H1 (cell line): ENCODE measurements around the gene NIPAL3. TPM values are rescaled to one million over a fixed set of nuclear protein-coding genes. Genes with fewer than 3 reads are reported as not detected.
A peak's percentile ranks its signal among the peaks of the same experiment; 100 is the strongest.

Experiments used
- CTCF ChIA-PET: fragments of 300-600 bp; sonication (Branson Sonifier 250); formaldehyde crosslinking; loops from one replicate; lab custom pipeline; 2021; ENCODE audit not compliant: partially characterized antibody; lab: Charles Lee
- POLR2A ChIA-PET: fragments of 300-600 bp; sonication (Branson Sonifier 250); formaldehyde crosslinking; loops from one replicate; lab custom pipeline; 2021; ENCODE audit warnings: inconsistent platforms; ENCODE audit not compliant: partially characterized antibody; lab: Charles Lee
- DNase-seq, 2 experiments: peaks; one replicate each; pipeline versions ENCODE4 v3.0.0 to v3.0.0-alpha.2; 2010 to 2022; ENCODE audit warnings: low spot score in 2 of 2, low read depth in 1 of 2, mixed read lengths in 1 of 2
- FAIRE-seq: peaks from 2 replicates; lab custom pipeline; 2011; peaks lifted over from hg19 to GRCh38; lab: Jason Lieb, UNC
- H2AFZ ChIP-seq: 2 replicates; pipeline ENCODE4 v1.8.1; 2012; ENCODE audit warnings: low read length, inconsistent platforms
- H2AK5ac ChIP-seq: 2 replicates; pipeline ENCODE4 v1.6.1; 2013; ENCODE audit warnings: low read depth, low read length
- H2BK120ac ChIP-seq: replicated peaks from 2 replicates; pipeline ENCODE3; 2013; ENCODE audit warnings: low read depth, low read length, inconsistent platforms
- H2BK12ac ChIP-seq: 2 replicates; pipeline ENCODE4 v1.6.1; 2013; ENCODE audit warnings: low read depth, low read length
- H2BK15ac ChIP-seq: 2 replicates; pipeline ENCODE4 v1.6.1; 2013; ENCODE audit warnings: low read length
- H2BK20ac ChIP-seq: 2 replicates; pipeline ENCODE4 v1.6.1; 2013; ENCODE audit warnings: low read length
- H2BK5ac ChIP-seq: 2 replicates; pipeline ENCODE4 v1.6.1; 2013; ENCODE audit warnings: low read depth, low read length
- H3K14ac ChIP-seq: 2 replicates; pipeline ENCODE4 v1.6.1; 2013; ENCODE audit warnings: inconsistent platforms; ENCODE audit not compliant: insufficient read length
- H3K18ac ChIP-seq: 2 replicates; pipeline ENCODE4 v1.6.1; 2013; ENCODE audit warnings: low read length; ENCODE audit errors: extremely low read depth
- H3K23ac ChIP-seq: 2 replicates; pipeline ENCODE4 v1.6.1; 2013; ENCODE audit warnings: inconsistent platforms; ENCODE audit not compliant: insufficient read length
- H3K23me2 ChIP-seq: 2 replicates; pipeline ENCODE4 v1.6.1; 2013; ENCODE audit warnings: low read depth, low read length
- H3K27ac ChIP-seq: 2 replicates; pipeline ENCODE4 v1.6.1; 2011; ENCODE audit warnings: low read depth, low read length, inconsistent platforms
- H3K27me3 ChIP-seq, 4 experiments: replicated peaks in 1 of 4; 1 replicate in 1 of 4; 2 replicates in 3 of 4; pipeline versions ENCODE4 v1.6.1 to v1.8.1; 2011 to 2013; ENCODE audit warnings: low read length in 3 of 4, mild to moderate bottlenecking in 3 of 4, inconsistent platforms in 2 of 4, mixed read lengths in 2 of 4, moderate library complexity in 1 of 4; ENCODE audit not compliant: control insufficient read depth in 3 of 4, insufficient read depth in 3 of 4; ENCODE audit errors: extremely low read depth in 1 of 4
- H3K36me3 ChIP-seq, 4 experiments: 2 replicates each; pipeline versions ENCODE4 v1.6.1 to v1.8.1; 2011 to 2013; ENCODE audit warnings: mild to moderate bottlenecking in 4 of 4, low read length in 3 of 4, moderate library complexity in 2 of 4, control low read depth in 1 of 4, inconsistent platforms in 1 of 4; ENCODE audit not compliant: insufficient read depth in 4 of 4, control insufficient read depth in 2 of 4
- H3K4ac ChIP-seq: replicated peaks from 2 replicates; pipeline ENCODE3; 2013; ENCODE audit warnings: low read length, low read depth, mixed read lengths, inconsistent platforms; ENCODE audit not compliant: insufficient read length
- H3K4me1 ChIP-seq, 4 experiments: replicated peaks in 1 of 4; 1 replicate in 1 of 4; 2 replicates in 3 of 4; pipeline versions ENCODE4 v1.6.1 to v1.8.1; 2011 to 2013; ENCODE audit warnings: low read length in 3 of 4, inconsistent platforms in 2 of 4, mixed read lengths in 1 of 4; ENCODE audit not compliant: insufficient read depth in 4 of 4, control insufficient read depth in 3 of 4
- H3K4me2 ChIP-seq, 2 experiments: 2 replicates each; pipeline versions ENCODE4 v1.6.1 to v1.8.1; 2011 to 2013; ENCODE audit warnings: low read depth in 2 of 2, low read length in 2 of 2, control low read depth in 1 of 2, inconsistent platforms in 1 of 2, mild to moderate bottlenecking in 1 of 2; ENCODE audit not compliant: insufficient read depth in 1 of 2
- H3K4me3 ChIP-seq, 4 experiments: fragments of 200-600, 300-600 bp in 1 of 4; sonication (generic), shearing (Covaris generic), sonication (Bioruptor Twin) in 1 of 4; 2 replicates each; pipeline versions ENCODE4 v1.5.1 to v1.8.1; 2011 to 2016; ENCODE audit warnings: low read length in 4 of 4, low read depth in 3 of 4, control low read depth in 2 of 4, inconsistent platforms in 2 of 4, mild to moderate bottlenecking in 2 of 4, mixed read lengths in 1 of 4, moderate library complexity in 1 of 4; ENCODE audit not compliant: insufficient read depth in 2 of 4; ENCODE audit errors: extremely low read depth in 1 of 4
- H3K56ac ChIP-seq: replicated peaks from 2 replicates; pipeline ENCODE3; 2013; ENCODE audit warnings: low read depth, mild to moderate bottlenecking, mixed read lengths, low read length, inconsistent platforms; ENCODE audit not compliant: insufficient read length
- H3K79me1 ChIP-seq: 2 replicates; pipeline ENCODE4 v1.6.1; 2013; ENCODE audit warnings: low read depth, low read length, control low read depth
- H3K79me2 ChIP-seq, 2 experiments: 2 replicates each; pipeline versions ENCODE4 v1.6.1 to v1.8.1; 2012 to 2013; ENCODE audit warnings: low read length in 2 of 2, mild to moderate bottlenecking in 2 of 2, inconsistent platforms in 1 of 2; ENCODE audit not compliant: insufficient read depth in 2 of 2, control insufficient read depth in 1 of 2
- H3K9ac ChIP-seq, 4 experiments: replicated peaks in 1 of 4; 1 replicate in 1 of 4; 2 replicates in 3 of 4; pipeline versions ENCODE4 v1.6.1 to v1.8.1; 2011 to 2013; ENCODE audit warnings: low read depth in 3 of 4, low read length in 3 of 4, control low read depth in 2 of 4, mild to moderate bottlenecking in 2 of 4, moderate library complexity in 2 of 4, inconsistent platforms in 1 of 4; ENCODE audit errors: extremely low read depth in 1 of 4
- H3K9me3 ChIP-seq, 2 experiments: 2 replicates each; pipeline versions ENCODE4 v1.6.1 to v1.8.1; 2012 to 2013; ENCODE audit warnings: mild to moderate bottlenecking in 2 of 2, moderate library complexity in 2 of 2, control low read depth in 1 of 2, inconsistent platforms in 1 of 2, low read depth in 1 of 2, low read length in 1 of 2, mixed read lengths in 1 of 2; ENCODE audit not compliant: insufficient read depth in 2 of 2
- H4K20me1 ChIP-seq, 2 experiments: replicated peaks in 1 of 2; 2 replicates each; pipeline versions ENCODE3 to v1.8.1; 2011 to 2013; ENCODE audit warnings: inconsistent platforms in 2 of 2, low read length in 2 of 2, mild to moderate bottlenecking in 1 of 2; ENCODE audit not compliant: insufficient read depth in 2 of 2, control insufficient read depth in 1 of 2
- H4K5ac ChIP-seq: 2 replicates; pipeline ENCODE4 v1.6.1; 2013; ENCODE audit warnings: low read length, low read depth, mixed read lengths, inconsistent platforms; ENCODE audit not compliant: insufficient read length
- H4K8ac ChIP-seq: 2 replicates; pipeline ENCODE4 v1.8.0; 2013; ENCODE audit warnings: mild to moderate bottlenecking, moderate library complexity, low read length, inconsistent platforms; ENCODE audit not compliant: insufficient read depth; ENCODE audit errors: extremely low read depth
- H4K91ac ChIP-seq: replicated peaks from 2 replicates; pipeline ENCODE3; 2013; ENCODE audit warnings: low read length, mixed read lengths, inconsistent platforms; ENCODE audit not compliant: insufficient read length
- BACH1 ChIP-seq: IDR thresholded peaks from 2 replicates; pipeline ENCODE4 v1.6.1; 2012; ENCODE audit warnings: low read length, improper control_type of control experiment
- BRCA1 ChIP-seq: IDR thresholded peaks from 2 replicates; pipeline ENCODE4 v1.6.1; 2012; ENCODE audit warnings: low read depth, low read length, improper control_type of control experiment
- CEBPB ChIP-seq: IDR thresholded peaks from 2 replicates; pipeline ENCODE4 v1.6.1; 2012; ENCODE audit warnings: low read depth, low read length
- CTBP2 ChIP-seq: IDR thresholded peaks from 2 replicates; pipeline ENCODE4 v1.7.0; 2011; ENCODE audit warnings: borderline replicate concordance, mild to moderate bottlenecking, moderate library complexity, mixed read lengths, low read length; ENCODE audit not compliant: insufficient read depth, insufficient read length
- HDAC6 ChIP-seq: IDR thresholded peaks from one replicate; pipeline ENCODE4 v1.7.1; 2012; ENCODE audit warnings: low read depth, mild to moderate bottlenecking, inconsistent platforms, low read length, moderate library complexity
- KDM4A ChIP-seq: IDR thresholded peaks from one replicate; pipeline ENCODE4 v1.7.1; 2012; ENCODE audit warnings: low read depth, mild to moderate bottlenecking, moderate library complexity, low read length, inconsistent platforms; ENCODE audit not compliant: severe bottlenecking
- MAFK ChIP-seq: IDR thresholded peaks from 2 replicates; pipeline ENCODE4 v1.6.1; 2012; ENCODE audit warnings: low read depth, mild to moderate bottlenecking, improper control_type of control experiment, low read length
- MAX ChIP-seq: IDR thresholded peaks from 2 replicates; pipeline ENCODE4 v1.6.1; 2012; ENCODE audit warnings: inconsistent platforms
- POLR2AphosphoS5 ChIP-seq: IDR thresholded peaks from 2 replicates; pipeline ENCODE4 v1.6.1; 2011; ENCODE audit warnings: low read depth, low read length
- RBBP5 ChIP-seq: IDR thresholded peaks from 2 replicates; pipeline ENCODE4 v1.7.1; 2012; ENCODE audit warnings: low read depth, mild to moderate bottlenecking, inconsistent platforms, low read length, moderate library complexity, borderline replicate concordance
- SIRT6 ChIP-seq: IDR thresholded peaks from one replicate; pipeline ENCODE4 v1.7.1; 2012; ENCODE audit warnings: low read length, inconsistent platforms
- SP1 ChIP-seq: IDR thresholded peaks from 2 replicates; pipeline ENCODE4 v1.6.1; 2011; ENCODE audit warnings: low read depth, low read length
- SP4 ChIP-seq: IDR thresholded peaks from 2 replicates; pipeline ENCODE4 v1.6.1; 2012; ENCODE audit warnings: low read length, inconsistent platforms
- TAF7 ChIP-seq: optimal IDR thresholded peaks from 2 replicates; pipeline ENCODE3; 2011; ENCODE audit warnings: low read depth, mild to moderate bottlenecking, inconsistent platforms, low read length, moderate library complexity, borderline replicate concordance
- WGBS, 2 experiments: shearing (Covaris generic) in 1 of 2; methylation state at CpG; one replicate each; pipeline versions ENCODE4 v1.1.6 to v1.1.7; 2013 to 2015; ENCODE audit warnings: low lambda C conversion rate in 2 of 2, mixed read lengths in 2 of 2, inconsistent platforms in 1 of 2, low coverage in 1 of 2, missing lambda C conversion rate in 1 of 2; ENCODE audit not compliant: insufficient replicate concordance in 2 of 2, insufficient coverage in 1 of 2, insufficient read length in 1 of 2; ENCODE audit errors: extremely low coverage in 1 of 2, missing lambda C conversion rate in 1 of 2; 5-methylcytosine and 5-hydroxymethylcytosine counted together
- polyA plus RNA-seq, 7 experiments: library from polyadenylated mRNA; depleted of rRNA in 3 of 7; stranded (reverse) in 5 of 7; unstranded in 2 of 7; fragments of >200 nt in 5 of 7; fragments of 200-250 nt in 2 of 7; gene quantifications; 1 replicate in 5 of 7; 2 replicates in 1 of 7; 4 replicates in 1 of 7; pipeline versions ENCODE4 v1.2.1 to v1.2.3, GENCODE V29; 2011 to 2013; ENCODE audit warnings: missing spikeins in 2 of 7, mixed read lengths in 2 of 7
- total RNA-seq: library from RNA; stranded (reverse); fragmentation: NEBNext Ultra II Directional; extraction: Animal tissue kit (Norgen Biotek cat#: 25700); gene quantifications from 2 replicates; pipeline ENCODE4 v1.2.1, GENCODE V29; 2021

The NIPAL3 gene
- total and polyA plus RNA-seq, 2 of the 8 experiments (the other 6 are each of a cell fraction or from before 2014, with no cell fraction given) = 8.8 to 11.0 TPM

- H4K5ac ChIP-seq = no peak overlapping the region
- no peak overlapping the region for H3K9ac ChIP-seq
- no peaks in the 10 kb centered on the region for H3K79me2 ChIP-seq
- no peak overlapping the region for H4K91ac ChIP-seq
- H2BK15ac ChIP-seq = no peak overlapping the region
- no peaks in the 10 kb centered on the region for H3K9me3 ChIP-seq
- no peak overlapping the region for H2AK5ac ChIP-seq
- DNase-seq (no peak), FAIRE-seq (no peak)
- no peak overlapping the region for H3K4ac ChIP-seq
- H2BK120ac ChIP-seq = no peak overlapping the region
- H2BK20ac ChIP-seq = no peak overlapping the region
- no peak overlapping the region for H2BK5ac ChIP-seq
- no peaks in the 10 kb centered on the region for H4K20me1 ChIP-seq
- ChIA-PET CTCF (interaction anchor here (0.9 to 1.4 kb wide), 5 partner anchors 10 to 64 kb away, joined by 3 to 5 read pairs (median 3); no protein-coding TSS in a partner anchor), POLR2A (interaction anchor here (1.2 kb wide), 1 partner anchor 10 kb away, joined by 3 read pairs; no protein-coding TSS in a partner anchor)
- H2BK12ac ChIP-seq = no peak overlapping the region
- no peak overlapping the region for H3K18ac ChIP-seq
- no peaks in the 10 kb centered on the region for H3K79me1 ChIP-seq
- WGBS, 2 experiments = 94% methylated on average over 14 of the region's 14 CpGs; no CpG with 5 or more reads in 1 of the 2 experiments
- no peak overlapping the region for H3K14ac ChIP-seq
- peak overlapping the region; percentile 53; the same call in 1 of the 2 replicates for H4K8ac ChIP-seq
- no peak overlapping the region for H3K27ac ChIP-seq
- H3K36me3 ChIP-seq = no peaks in the 10 kb centered on the region; a peak in 2 of 8 replicates
- H3K27me3 ChIP-seq = no peaks in the 10 kb centered on the region
- H2AFZ ChIP-seq = no peak overlapping the region
- H3K4me3 ChIP-seq = no peak overlapping the region
- H3K23me2 ChIP-seq = no peaks in the 10 kb centered on the region
- no peak overlapping the region for H3K4me2 ChIP-seq
- no peak overlapping the region for H3K56ac ChIP-seq
- no peak overlapping the region for H3K23ac ChIP-seq
- H3K4me1 ChIP-seq = peaks cover 3 to 12% (median 5%) of the 10 kb centered on the region in 4 experiments
- TF ChIP-seq TAF7 (no peak), MAX (no peak), BACH1 (no peak), SP1 (no peak), POLR2AphosphoS5 (no peak), RBBP5 (no peak), MAFK (no peak), SP4 (no peak), CTBP2 (no peak), SIRT6 (no peak), CEBPB (no peak), KDM4A (no peak), BRCA1 (no peak), HDAC6 (no peak)
Observed at GRCh38 chr1:24441996-24442668, 26.5 kb downstream of the NIPAL3 start.
